ENCODE measurements around the gene LRTM2. TPM values are rescaled to one million over a fixed set of nuclear protein-coding genes. Genes with fewer than 3 reads are reported as not detected.

The LRTM2 gene
- polyA plus RNA-seq, 1 donor (not counting 4 experiments of a cell fraction or from before 2014, with no cell fraction given), result not detected

DNA sequence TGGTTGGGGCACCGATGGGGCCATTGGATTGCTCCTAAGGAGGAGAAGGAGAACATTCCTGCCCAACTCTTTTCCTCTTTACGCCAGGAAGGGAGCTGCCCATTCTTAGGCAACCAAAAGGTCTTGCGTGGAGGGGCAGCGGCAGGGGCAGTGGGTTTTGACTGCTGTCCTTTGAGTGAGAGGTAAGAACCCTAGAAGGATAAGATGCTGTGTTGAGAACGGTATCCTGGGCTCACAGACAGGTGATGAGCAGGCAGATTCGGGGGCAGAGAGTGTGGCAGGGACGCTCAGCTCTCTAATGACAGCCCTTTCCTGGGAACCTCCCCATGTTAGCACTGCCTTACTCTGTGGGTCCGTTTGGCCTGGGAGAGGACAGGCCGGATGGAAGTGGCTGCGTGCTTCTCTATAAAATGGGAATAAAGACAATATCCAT, 13.2 kb downstream of the LRTM2 start:
- no peak for DNase-seq (ENCODE audit: low read depth, low spot score)
- H3K27ac ChIP-seq (ENCODE audit: control insufficient read depth, insufficient read depth, low read length), result no peak overlapping the region
- H3K9ac ChIP-seq (ENCODE audit: control insufficient read depth, extremely low read depth, insufficient read depth, low read length), result no peak overlapping the region
- H2AFZ ChIP-seq (ENCODE audit: control insufficient read depth, low read length), result no peak overlapping the region
- no peak overlapping the region for H3K4me3 ChIP-seq (ENCODE audit: control insufficient read depth in 2 of 3, extremely low read depth in 1 of 3, insufficient read depth in 2 of 3, low read depth in 1 of 3, low read length in 3 of 3)
- H3K36me3 ChIP-seq (ENCODE audit: control insufficient read depth in 2 of 2, extremely low read depth in 1 of 2, insufficient read depth in 2 of 2, low read length in 2 of 2), result no peaks in the 10 kb centered on the region
- no peaks in the 10 kb centered on the region for H3K9me1 ChIP-seq (ENCODE audit: control insufficient read depth, extremely low read depth, insufficient read depth, low read length)
- no peaks in the 10 kb centered on the region for H3K9me3 ChIP-seq (ENCODE audit: control insufficient read depth, low read depth, low read length)
- H3K27me3 ChIP-seq (ENCODE audit: control insufficient read depth, extremely low read depth, insufficient read depth, low read length), result peaks cover 26% of the 10 kb centered on the region
- FAIRE-seq, result no peak
- TF ChIP-seq, protein P1, sequence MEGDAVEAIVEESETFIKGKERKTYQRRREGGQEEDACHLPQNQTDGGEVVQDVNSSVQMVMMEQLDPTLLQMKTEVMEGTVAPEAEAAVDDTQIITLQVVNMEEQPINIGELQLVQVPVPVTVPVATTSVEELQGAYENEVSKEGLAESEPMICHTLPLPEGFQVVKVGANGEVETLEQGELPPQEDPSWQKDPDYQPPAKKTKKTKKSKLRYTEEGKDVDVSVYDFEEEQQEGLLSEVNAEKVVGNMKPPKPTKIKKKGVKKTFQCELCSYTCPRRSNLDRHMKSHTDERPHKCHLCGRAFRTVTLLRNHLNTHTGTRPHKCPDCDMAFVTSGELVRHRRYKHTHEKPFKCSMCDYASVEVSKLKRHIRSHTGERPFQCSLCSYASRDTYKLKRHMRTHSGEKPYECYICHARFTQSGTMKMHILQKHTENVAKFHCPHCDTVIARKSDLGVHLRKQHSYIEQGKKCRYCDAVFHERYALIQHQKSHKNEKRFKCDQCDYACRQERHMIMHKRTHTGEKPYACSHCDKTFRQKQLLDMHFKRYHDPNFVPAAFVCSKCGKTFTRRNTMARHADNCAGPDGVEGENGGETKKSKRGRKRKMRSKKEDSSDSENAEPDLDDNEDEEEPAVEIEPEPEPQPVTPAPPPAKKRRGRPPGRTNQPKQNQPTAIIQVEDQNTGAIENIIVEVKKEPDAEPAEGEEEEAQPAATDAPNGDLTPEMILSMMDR (optimal IDR thresholded peaks at IDR 0.05 in 1 of 3, IDR thresholded peaks at IDR 0.05 in 1 of 3, conservative IDR thresholded peaks at IDR 0.05 in 1 of 3; ENCODE audit: extremely low read depth in 1 of 3, insufficient read depth in 2 of 3, low read length in 3 of 3), result no peak
- no peak for TF ChIP-seq EZH2 (IDR thresholded peaks at IDR 0.05; ENCODE audit: low read length)
- no peaks in the 10 kb centered on the region for H3K79me2 ChIP-seq (ENCODE audit: control insufficient read depth, insufficient read depth, low read length)
- dilution Hi-C loops (cut with MboI; ENCODE audit: extremely low pct_ligation_motif_present, low sequenced_read_pairs), result no loop called here
- no peaks in the 10 kb centered on the region for H4K20me1 ChIP-seq (ENCODE audit: control insufficient read depth, extremely low read depth, insufficient read depth, low read length)
- H3K4me2 ChIP-seq (ENCODE audit: control insufficient read depth, extremely low read depth, insufficient read depth, low read depth, low read length), result no peak overlapping the region
- no peaks in the 10 kb centered on the region for H3K4me1 ChIP-seq (ENCODE audit: control insufficient read depth, extremely low read depth, insufficient read depth, low read length)

DNA sequence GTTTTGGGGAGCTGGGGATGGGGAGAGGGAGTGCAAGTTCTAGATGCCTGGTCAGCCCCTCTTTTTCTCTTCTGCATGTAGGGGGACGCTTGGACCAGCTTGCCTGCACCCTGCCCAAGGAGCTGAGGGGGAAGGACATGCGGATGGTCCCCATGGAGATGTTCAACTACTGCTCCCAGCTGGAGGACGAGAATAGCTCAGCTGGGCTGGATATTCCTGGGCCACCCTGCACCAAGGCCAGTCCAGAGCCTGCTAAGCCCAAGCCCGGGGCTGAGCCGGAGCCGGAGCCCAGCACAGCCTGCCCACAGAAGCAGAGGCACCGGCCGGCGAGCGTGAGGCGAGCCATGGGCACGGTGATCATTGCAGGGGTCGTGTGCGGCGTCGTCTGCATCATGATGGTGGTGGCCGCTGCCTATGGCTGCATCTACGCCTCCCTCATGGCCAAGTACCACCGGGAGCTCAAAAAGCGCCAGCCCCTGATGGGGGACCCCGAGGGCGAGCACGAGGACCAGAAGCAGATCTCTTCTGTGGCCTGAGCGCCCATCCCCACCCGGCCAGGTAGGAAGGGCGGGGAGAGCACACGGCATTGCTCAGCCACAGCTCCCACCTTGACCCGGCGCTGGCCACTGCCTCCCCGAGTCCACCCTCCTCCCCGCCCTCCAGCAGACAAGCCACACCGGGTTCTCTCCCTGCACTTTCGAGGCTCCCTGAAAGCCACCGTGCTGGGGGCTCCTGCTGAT, 14.0 kb downstream of the LRTM2 start:
- H3K4me2 ChIP-seq (ENCODE audit: control insufficient read depth, extremely low read depth, insufficient read depth, low read depth, low read length), result no peak overlapping the region
- H3K27me3 ChIP-seq (ENCODE audit: control insufficient read depth, extremely low read depth, insufficient read depth, low read length), result peaks cover 26% of the 10 kb centered on the region
- H3K36me3 ChIP-seq (ENCODE audit: control insufficient read depth in 2 of 2, extremely low read depth in 1 of 2, insufficient read depth in 2 of 2, low read length in 2 of 2), result no peaks in the 10 kb centered on the region
- no peak overlapping the region for H2AFZ ChIP-seq (ENCODE audit: control insufficient read depth, low read length)
- DNase-seq (ENCODE audit: low read depth, low spot score) (no peak), FAIRE-seq (no peak)
- H3K4me1 ChIP-seq (ENCODE audit: control insufficient read depth, extremely low read depth, insufficient read depth, low read length), result no peaks in the 10 kb centered on the region
- no peak overlapping the region for H3K27ac ChIP-seq (ENCODE audit: control insufficient read depth, insufficient read depth, low read length)
- H3K9me1 ChIP-seq (ENCODE audit: control insufficient read depth, extremely low read depth, insufficient read depth, low read length), result no peaks in the 10 kb centered on the region
- no peak overlapping the region for H3K9ac ChIP-seq (ENCODE audit: control insufficient read depth, extremely low read depth, insufficient read depth, low read length)
- H3K79me2 ChIP-seq (ENCODE audit: control insufficient read depth, insufficient read depth, low read length), result no peaks in the 10 kb centered on the region
- no peaks in the 10 kb centered on the region for H4K20me1 ChIP-seq (ENCODE audit: control insufficient read depth, extremely low read depth, insufficient read depth, low read length)
- H3K9me3 ChIP-seq (ENCODE audit: control insufficient read depth, low read depth, low read length), result no peaks in the 10 kb centered on the region
- dilution Hi-C loops (cut with MboI; ENCODE audit: extremely low pct_ligation_motif_present, low sequenced_read_pairs), result no loop called here
- no peak overlapping the region for H3K4me3 ChIP-seq (ENCODE audit: control insufficient read depth in 2 of 3, extremely low read depth in 1 of 3, insufficient read depth in 2 of 3, low read depth in 1 of 3, low read length in 3 of 3)
- TF ChIP-seq EZH2 (IDR thresholded peaks at IDR 0.05; ENCODE audit: low read length), result no peak
- TF ChIP-seq, protein P1 (optimal IDR thresholded peaks at IDR 0.05 in 1 of 3, IDR thresholded peaks at IDR 0.05 in 1 of 3, conservative IDR thresholded peaks at IDR 0.05 in 1 of 3; ENCODE audit: extremely low read depth in 1 of 3, insufficient read depth in 2 of 3, low read length in 3 of 3), result no peak
